Mesothelial cell of epicardium (in vitro differentiated cells): ENCODE data around the gene CC2D2B. TPM values are rescaled to one million over a fixed set of nuclear protein-coding genes. Genes with fewer than 3 reads are reported as not detected.
A peak's percentile ranks its signal among the peaks of the same experiment; 100 is the strongest.
"Not testable (repeated sequence)": the region's sequence is repeated elsewhere in the genome, so short reads cannot be mapped to it uniquely, and the experiment has no call there.

Experiments
- DNase-seq, 2 experiments: peaks; one replicate each; pipeline ENCODE4 v3.0.0; 2021; ENCODE audit warnings: low spot score in 2 of 2; ENCODE audit not compliant: unreplicated experiment in 2 of 2
- H3K27ac Mint-ChIP-seq: 2 replicates; pipeline ENCODE4 v1.8.0; 2021; ENCODE audit warnings: mixed read lengths
- H3K27me3 Mint-ChIP-seq: 2 replicates; pipeline ENCODE4 v1.8.0; 2021; ENCODE audit warnings: low read depth, mixed read lengths
- H3K36me3 Mint-ChIP-seq: 2 replicates; pipeline ENCODE4 v1.8.0; 2021; ENCODE audit warnings: mixed read lengths
- H3K4me1 Mint-ChIP-seq: 2 replicates; pipeline ENCODE4 v1.8.0; 2021; ENCODE audit warnings: mixed read lengths
- H3K4me3 Mint-ChIP-seq: 2 replicates; pipeline ENCODE4 v1.8.0; 2021; ENCODE audit warnings: mild to moderate bottlenecking, moderate library complexity, mixed read lengths
- H3K9me3 Mint-ChIP-seq: 2 replicates; pipeline ENCODE4 v1.8.0; 2021; ENCODE audit warnings: mixed read lengths
- total RNA-seq: library from RNA; stranded (reverse); gene quantifications from 3 replicates; pipeline ENCODE4 v1.2.1, GENCODE V29; 2021
- TF ChIP-seq, protein P1 (sequence below): fragments of 200-600 bp; sonication (generic); IDR thresholded peaks from one replicate; pipeline ENCODE4 v1.5.0; 2021; ENCODE audit warnings: antibody characterized with exemption; ENCODE audit not compliant: unreplicated experiment

Gene CC2D2B
- total RNA-seq, 1 donor from 2014 or later = 0.78 TPM

DNA sequence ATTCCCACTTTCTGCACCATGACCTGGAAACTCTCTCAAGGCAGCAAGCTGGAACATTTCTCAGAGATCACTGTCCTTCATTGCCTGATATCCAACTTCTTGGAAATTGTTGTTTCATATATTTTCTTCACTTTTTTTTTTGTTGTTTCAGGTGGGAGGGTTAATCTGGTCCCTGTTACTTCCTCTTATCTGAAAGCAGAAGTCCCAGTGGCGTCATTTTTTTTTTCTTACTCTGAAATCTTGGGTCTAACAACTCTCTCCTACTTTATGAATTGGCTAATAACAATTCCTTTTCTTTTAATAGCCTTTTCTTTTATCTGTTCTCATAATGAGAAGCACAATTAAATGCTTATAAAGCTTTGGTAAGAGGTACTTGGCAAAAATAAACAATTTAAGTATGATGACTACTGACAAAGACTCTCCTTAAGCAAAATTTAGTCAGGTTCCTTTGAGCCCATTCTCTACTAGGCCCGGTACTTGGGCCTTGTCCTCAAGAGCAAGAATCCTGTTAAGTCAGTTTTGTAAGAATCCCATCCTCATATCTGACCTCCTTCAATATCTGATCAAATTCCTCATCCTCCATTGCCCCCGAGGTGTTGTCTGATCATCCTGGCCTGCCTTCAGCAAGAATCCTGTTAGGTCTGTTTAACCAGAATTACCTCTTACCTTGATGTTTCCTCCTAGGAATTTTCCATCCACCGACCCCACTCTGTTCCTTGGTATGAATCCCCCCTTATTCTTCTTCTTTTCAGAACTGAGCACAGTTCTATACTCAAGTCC, 11.5 kb upstream of the CC2D2B start:
- TF ChIP-seq, protein P1, sequence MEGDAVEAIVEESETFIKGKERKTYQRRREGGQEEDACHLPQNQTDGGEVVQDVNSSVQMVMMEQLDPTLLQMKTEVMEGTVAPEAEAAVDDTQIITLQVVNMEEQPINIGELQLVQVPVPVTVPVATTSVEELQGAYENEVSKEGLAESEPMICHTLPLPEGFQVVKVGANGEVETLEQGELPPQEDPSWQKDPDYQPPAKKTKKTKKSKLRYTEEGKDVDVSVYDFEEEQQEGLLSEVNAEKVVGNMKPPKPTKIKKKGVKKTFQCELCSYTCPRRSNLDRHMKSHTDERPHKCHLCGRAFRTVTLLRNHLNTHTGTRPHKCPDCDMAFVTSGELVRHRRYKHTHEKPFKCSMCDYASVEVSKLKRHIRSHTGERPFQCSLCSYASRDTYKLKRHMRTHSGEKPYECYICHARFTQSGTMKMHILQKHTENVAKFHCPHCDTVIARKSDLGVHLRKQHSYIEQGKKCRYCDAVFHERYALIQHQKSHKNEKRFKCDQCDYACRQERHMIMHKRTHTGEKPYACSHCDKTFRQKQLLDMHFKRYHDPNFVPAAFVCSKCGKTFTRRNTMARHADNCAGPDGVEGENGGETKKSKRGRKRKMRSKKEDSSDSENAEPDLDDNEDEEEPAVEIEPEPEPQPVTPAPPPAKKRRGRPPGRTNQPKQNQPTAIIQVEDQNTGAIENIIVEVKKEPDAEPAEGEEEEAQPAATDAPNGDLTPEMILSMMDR = no peak

GRCh38 chr10:95905897-95906580, 1.7 kb upstream of the CC2D2B start:
- H3K4me1 Mint-ChIP-seq, H3K27me3 Mint-ChIP-seq, H3K36me3 Mint-ChIP-seq, DNase-seq, H3K9me3 Mint-ChIP-seq, H3K27ac Mint-ChIP-seq, H3K4me3 Mint-ChIP-seq: not testable (repeated sequence)

More for the DNA sequence above, 11.5 kb upstream of the CC2D2B start:
- Mint-ChIP-seq H3K4me1 (peaks cover 4% of the 10 kb centered on the region), H3K27me3 (no peaks in the 10 kb centered on the region), H3K36me3 (peaks cover 49% of the 10 kb centered on the region), H3K27ac (no peak overlapping the region), H3K4me3 (no peak overlapping the region), H3K9me3 (peaks cover 3% of the 10 kb centered on the region)
- no peak for DNase-seq

DNA sequence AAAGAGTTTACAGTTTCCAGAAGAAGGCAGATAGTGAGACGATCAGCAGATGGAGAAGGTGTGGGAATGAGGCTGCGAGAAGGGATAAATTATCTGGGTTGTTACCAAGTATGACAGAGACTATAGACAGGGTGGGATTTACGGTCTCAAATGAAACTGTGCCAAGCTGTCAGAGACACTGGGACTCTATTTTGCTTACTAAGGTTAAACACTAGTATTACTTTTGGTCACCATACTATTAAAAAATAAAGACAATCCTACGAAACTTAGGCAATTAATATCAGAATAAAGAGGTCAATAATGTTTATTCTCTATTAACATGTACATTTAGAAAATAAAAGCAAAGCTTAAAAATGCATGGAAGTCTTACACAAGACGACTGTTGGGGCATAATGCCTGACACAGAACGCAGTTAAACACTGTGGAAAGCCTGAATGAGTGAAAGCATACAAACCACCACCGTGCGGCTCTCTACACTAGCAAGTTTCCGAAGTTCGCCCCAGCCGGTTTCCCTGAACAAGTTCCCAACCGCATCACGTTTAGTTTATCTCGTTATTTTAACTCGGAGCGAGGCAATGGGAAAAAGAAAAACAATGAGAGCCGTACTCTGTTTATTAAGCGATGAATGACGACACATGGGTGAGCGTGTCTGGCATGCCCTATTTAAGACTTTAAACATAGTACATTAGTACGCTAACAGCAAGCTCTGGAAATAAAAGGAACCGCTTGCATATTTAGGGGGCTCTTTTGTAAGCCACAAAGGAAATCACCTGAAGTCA, 909 bp upstream of the CC2D2B start:
- H3K27ac Mint-ChIP-seq = peak overlapping the region; percentile 73
- no peaks in the 10 kb centered on the region for H3K9me3 Mint-ChIP-seq
- H3K27me3 Mint-ChIP-seq = peaks cover 11% of the 10 kb centered on the region
- TF ChIP-seq, protein P1 = no peak
- H3K36me3 Mint-ChIP-seq = peaks cover 3% of the 10 kb centered on the region
- H3K4me1 Mint-ChIP-seq = peaks cover 10% of the 10 kb centered on the region
- peak in 1 of 2 experiments; percentile 51 for DNase-seq
- H3K4me3 Mint-ChIP-seq = peak overlapping the region; percentile 87

DNA sequence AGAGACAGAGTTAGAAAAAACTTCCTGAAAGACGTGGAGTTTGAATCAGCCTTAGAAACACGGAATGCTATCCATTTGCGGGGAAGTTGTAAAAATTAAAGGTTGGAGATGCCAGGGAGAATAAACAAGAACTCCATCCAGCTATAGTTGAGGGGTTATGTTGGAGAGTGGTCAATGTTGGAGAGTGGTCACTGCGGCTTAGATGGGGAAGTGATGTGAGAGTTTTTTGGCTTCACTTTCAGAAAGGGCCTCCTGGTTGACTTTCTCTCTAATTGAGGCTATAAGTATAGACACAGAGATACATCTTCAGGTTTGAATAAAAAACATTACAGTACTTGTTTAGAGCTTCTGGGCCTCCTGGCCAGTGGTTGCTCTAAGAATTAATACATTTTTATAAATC, 675 bp downstream of the CC2D2B start:
- TF ChIP-seq, protein P1 = no peak
- no peaks in the 10 kb centered on the region for H3K36me3 Mint-ChIP-seq
- peaks cover 21% of the 10 kb centered on the region for H3K27me3 Mint-ChIP-seq
- peaks cover 10% of the 10 kb centered on the region for H3K4me1 Mint-ChIP-seq
- H3K4me3 Mint-ChIP-seq = peak overlapping the region; percentile 87
- no peak for DNase-seq
- H3K27ac Mint-ChIP-seq = no peak overlapping the region
- no peaks in the 10 kb centered on the region for H3K9me3 Mint-ChIP-seq

- Mint-ChIP-seq H3K4me3 (no peak overlapping the region), H3K27ac (no peak overlapping the region), H3K27me3 (peaks cover 33% of the 10 kb centered on the region), H3K4me1 (peaks cover 10% of the 10 kb centered on the region), H3K36me3 (no peaks in the 10 kb centered on the region), H3K9me3 (no peaks in the 10 kb centered on the region)
- no peak for DNase-seq
- TF ChIP-seq, protein P1 = no peak
Observed at GRCh38 chr10:95909561-95909960, 1.8 kb downstream of the CC2D2B start.

- not testable (repeated sequence) for H3K4me1 Mint-ChIP-seq, H3K27ac Mint-ChIP-seq, H3K36me3 Mint-ChIP-seq, DNase-seq, H3K4me3 Mint-ChIP-seq, H3K9me3 Mint-ChIP-seq
- H3K27me3 Mint-ChIP-seq = peaks cover 43% of the 10 kb centered on the region
Observed at GRCh38 chr10:95916039-95916438, 8.3 kb downstream of the CC2D2B start.
